GM19238 (cell line): ENCODE data around the gene GLCCI1.
"Not testable (repeated sequence)": the region's sequence is repeated elsewhere in the genome, so short reads cannot be mapped to it uniquely, and the experiment has no call there.

Experiments used
- DNase-seq: peaks from one replicate; pipeline ENCODE4 v3.0.0; 2011; ENCODE audit warnings: low spot score; ENCODE audit not compliant: insufficient read length

GLCCI1 gene

GRCh38 chr7:7989616-7990440 lies 21.2 kb downstream of the GLCCI1 start:
- no peak for DNase-seq

- DNase-seq, result no peak
Observed at GRCh38 chr7:7990441-7990761, 21.8 kb downstream of the GLCCI1 start.

GRCh38 chr7:7992506-7992905 lies 23.9 kb downstream of the GLCCI1 start:
- DNase-seq, result no peak

GRCh38 chr7:7995348-7995747 lies 26.8 kb downstream of the GLCCI1 start:
- DNase-seq, result not testable (repeated sequence)

- no peak for DNase-seq
Observed at GRCh38 chr7:7996568-7996967, 28.0 kb downstream of the GLCCI1 start.

- no peak for DNase-seq
Observed at GRCh38 chr7:8000315-8000941, 31.8 kb downstream of the GLCCI1 start.

- DNase-seq, result no peak
Observed at GRCh38 chr7:8003077-8003476, 34.5 kb downstream of the GLCCI1 start.

GRCh38 chr7:8005279-8005678 lies 36.7 kb downstream of the GLCCI1 start:
- no peak for DNase-seq

GRCh38 chr7:8014399-8014798 lies 45.8 kb downstream of the GLCCI1 start:
- DNase-seq, result no peak

GRCh38 chr7:8015100-8015745 lies 46.6 kb downstream of the GLCCI1 start:
- no peak for DNase-seq

GRCh38 chr7:8015746-8016120 lies 47.1 kb downstream of the GLCCI1 start:
- no peak for DNase-seq

GRCh38 chr7:8017423-8017822 lies 48.8 kb downstream of the GLCCI1 start:
- DNase-seq, result no peak

GRCh38 chr7:8018961-8019360 lies 50.4 kb downstream of the GLCCI1 start:
- DNase-seq, result no peak

- DNase-seq, result no peak
Observed at GRCh38 chr7:8022628-8023027, 54.0 kb downstream of the GLCCI1 start.

- no peak for DNase-seq
Observed at GRCh38 chr7:8035192-8035591, 66.6 kb downstream of the GLCCI1 start.

GRCh38 chr7:8035647-8036518 lies 67.3 kb downstream of the GLCCI1 start:
- no peak for DNase-seq

- no peak for DNase-seq
Observed at GRCh38 chr7:8037151-8037550, 68.6 kb downstream of the GLCCI1 start.

GRCh38 chr7:8040768-8041369 lies 72.3 kb downstream of the GLCCI1 start:
- DNase-seq, result no peak

- no peak for DNase-seq
Observed at GRCh38 chr7:8042796-8043535, 74.4 kb downstream of the GLCCI1 start.

GRCh38 chr7:8044761-8045430 lies 76.3 kb downstream of the GLCCI1 start:
- DNase-seq, result no peak
